Activated gamma-delta T cell treated with anti-CD3 and anti-CD28 coated beads, Interleukin-2, amount 50 U/mL, for 16 hours (primary cell): ENCODE data around the gene TREML2.

ENCODE experiments used
- DNase-seq: peaks from one replicate; pipeline ENCODE4 v3.0.0-alpha.2; 2020; ENCODE audit warnings: low read depth

Gene TREML2

DNA sequence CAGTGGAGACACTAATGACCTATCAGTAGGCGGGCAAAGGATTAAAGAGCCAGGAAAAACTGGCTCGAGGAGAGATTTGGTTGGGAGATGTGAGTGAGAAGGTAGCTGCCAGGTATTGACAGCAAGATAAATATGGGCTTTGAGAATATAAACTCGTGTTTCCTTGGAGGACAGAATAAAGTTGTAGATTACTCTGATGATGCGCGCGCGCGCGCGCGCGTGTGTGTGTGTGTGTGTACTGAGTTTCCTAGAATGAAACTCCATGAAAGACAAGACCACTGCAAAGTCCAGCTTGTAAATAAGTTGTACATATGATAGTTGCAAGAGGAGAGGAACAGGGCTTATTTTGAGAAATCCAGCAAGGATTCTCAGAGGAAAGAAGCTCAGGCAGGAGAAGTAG lies 24.8 kb downstream of the TREML2 start:
- DNase-seq, result no peak

DNA sequence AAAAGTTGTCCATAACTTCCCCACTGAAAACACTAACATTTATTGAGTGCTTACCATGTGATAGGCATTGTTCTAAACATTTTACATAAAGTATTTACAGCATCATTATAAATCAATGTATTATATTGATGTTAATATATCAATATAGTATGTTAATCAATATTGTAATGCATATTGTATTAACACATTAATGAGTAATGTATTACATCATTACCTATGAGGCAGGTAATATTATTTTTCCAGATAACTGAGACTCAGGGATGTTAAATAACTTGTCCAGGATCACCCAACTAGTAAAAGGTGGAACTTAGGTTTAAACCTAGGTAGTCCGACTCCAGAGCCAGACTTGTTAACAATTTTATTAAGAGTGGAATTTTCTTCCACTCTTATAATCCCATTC lies 25.9 kb downstream of the TREML2 start:
- DNase-seq, result no peak

DNA sequence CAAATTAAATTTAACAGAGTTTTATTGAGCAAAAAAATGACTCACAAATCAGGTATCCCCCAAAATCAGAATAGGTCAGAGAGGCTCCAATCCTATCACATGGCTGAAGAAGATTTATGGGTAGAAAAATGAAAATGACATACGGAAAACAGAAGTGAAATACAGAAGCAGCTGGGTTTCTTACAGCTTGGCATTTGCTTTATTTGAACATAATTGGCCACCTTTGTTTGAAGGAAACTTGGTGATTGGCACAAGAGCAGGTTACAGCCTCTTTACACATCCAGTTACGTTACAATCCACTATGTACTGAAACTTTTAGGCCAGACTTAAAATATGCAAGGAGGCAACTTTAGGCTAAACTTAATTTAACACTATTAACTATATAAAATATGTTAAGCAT lies 26.3 kb downstream of the TREML2 start:
- DNase-seq, result no peak

- DNase-seq, result no peak
These were observed 29.0 kb downstream of the TREML2 start for GRCh38 chr6:41171908-41172307.

GRCh38 chr6:41170547-41171160 lies 30.3 kb downstream of the TREML2 start:
- no peak for DNase-seq

DNA sequence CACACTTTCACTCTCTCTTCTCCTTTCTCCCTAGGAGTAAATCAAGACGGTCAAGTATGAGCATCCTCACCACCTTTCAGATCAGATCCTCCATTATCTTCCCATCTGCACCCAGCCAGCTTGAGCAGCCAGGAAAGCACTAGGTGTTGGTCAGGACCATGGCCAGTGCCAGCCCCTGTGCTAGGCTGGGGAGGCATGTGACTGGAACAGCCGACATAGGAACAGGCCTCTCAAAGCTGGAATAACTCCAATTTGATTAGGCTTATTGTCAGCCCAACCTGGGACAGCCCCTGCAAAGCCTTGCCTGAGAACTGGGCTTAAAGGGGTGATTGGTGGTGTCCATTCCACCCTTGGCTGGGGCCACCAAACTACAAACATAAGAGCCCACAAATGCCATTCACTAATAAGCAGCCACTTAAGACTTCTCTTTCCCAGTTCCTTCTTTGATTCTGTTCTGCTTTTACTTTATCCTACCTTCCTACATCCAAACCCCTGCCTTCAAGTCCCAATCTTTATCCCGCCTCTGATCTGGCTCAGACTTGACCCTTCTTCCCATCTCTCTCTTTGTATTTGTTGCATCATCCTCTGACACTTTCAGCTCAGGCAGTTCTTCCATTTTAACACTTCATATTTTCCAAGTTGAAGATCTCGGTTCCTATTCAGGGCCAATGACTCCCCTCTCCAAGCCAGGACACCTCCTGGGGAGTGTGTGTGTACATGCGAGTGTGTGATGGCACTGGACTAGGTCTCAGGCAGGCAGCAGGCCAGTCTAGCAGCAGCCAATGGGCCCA lies 33.6 kb downstream of the TREML2 start:
- DNase-seq, result no peak

DNA sequence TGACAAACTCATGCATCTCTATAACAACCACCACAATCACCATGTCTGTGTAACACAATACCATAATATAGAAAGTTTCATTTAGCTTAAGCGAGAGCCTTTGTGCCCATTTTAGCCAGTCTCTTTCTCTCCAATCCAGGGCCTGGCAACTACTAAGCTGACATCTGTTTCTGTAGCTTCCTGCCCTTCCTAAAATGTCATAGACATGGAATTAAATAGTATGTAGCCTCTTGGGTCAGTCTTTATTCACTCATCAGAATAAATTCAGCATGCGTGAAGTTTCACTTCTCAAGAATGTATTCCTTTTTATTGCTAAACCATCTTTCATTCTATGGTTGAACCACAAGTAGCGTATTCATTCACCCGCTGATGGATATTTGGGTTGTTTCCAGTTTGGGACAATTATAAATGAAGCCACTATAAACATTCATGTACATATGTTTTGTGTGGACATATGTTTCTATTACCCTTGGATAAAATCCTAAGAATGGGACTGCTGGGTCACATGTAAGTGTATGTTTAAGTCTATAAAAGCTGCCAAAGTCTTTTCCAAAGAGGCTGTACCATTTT lies 36.3 kb downstream of the TREML2 start:
- no peak for DNase-seq

DNA sequence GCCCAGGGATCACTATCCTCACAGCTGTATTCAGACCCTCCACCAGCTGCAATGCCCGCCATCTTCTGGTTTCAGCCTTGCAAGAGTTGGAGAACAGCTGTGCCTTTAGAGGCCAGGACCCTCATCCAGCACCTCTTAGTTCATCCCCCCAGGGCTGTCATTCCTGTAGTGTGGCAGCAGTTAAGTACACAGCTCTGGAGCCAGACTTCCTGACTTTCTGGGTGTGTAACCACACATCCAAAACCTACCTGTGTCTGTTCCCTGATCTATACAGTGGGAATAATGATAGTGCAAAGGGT lies 37.6 kb downstream of the TREML2 start:
- DNase-seq, result no peak

DNA sequence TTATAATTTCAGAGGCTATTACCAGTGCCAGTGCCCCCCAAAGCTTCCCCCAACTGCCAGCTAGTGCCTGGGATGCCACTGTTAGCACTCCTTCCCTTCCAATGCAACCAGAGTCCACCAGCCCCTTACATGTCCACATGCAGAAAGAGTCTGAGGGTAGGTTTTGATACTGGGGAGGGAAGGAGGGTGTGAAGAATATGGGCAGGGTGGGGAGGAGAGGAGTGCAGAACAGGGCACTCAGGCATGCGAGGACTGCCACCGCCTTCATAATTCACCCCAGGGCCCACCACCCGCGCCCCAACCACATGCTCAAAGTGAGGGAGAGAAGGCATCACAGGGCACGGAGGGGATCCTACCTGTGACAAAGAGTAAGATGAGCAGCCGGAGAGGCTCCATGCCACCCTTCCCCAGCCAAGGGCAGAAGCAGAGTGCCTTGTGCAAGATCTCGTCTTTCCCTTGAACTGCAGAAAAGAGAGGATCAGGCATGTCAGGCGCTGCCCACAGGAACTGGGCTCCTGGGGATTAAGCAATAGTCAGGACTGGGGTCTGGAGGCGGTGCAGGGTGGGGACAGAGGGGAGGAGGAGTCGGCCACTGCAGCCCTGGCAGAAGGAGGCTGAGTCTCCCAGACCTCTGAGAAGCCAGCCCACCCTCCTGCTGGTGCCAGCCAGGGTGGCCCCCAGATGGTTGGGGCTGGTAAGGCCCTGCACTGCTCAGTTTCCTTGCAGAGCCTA lies 38.1 kb downstream of the TREML2 start, which contains the start of gene TREM2:
TREM2 (minus strand) TSS at position 430 of the 732 bp plus-strand sequence; CDS start at position 396, 34 bp downstream.
- DNase-seq, result no peak

- no peak for DNase-seq
These were observed 38.9 kb downstream of the TREML2 start for GRCh38 chr6:41161851-41162552.

- no peak for DNase-seq
These were observed 39.6 kb downstream of the TREML2 start for GRCh38 chr6:41161380-41161779.

- DNase-seq, result no peak
These were observed 40.0 kb downstream of the TREML2 start for GRCh38 chr6:41160933-41161332.

DNA sequence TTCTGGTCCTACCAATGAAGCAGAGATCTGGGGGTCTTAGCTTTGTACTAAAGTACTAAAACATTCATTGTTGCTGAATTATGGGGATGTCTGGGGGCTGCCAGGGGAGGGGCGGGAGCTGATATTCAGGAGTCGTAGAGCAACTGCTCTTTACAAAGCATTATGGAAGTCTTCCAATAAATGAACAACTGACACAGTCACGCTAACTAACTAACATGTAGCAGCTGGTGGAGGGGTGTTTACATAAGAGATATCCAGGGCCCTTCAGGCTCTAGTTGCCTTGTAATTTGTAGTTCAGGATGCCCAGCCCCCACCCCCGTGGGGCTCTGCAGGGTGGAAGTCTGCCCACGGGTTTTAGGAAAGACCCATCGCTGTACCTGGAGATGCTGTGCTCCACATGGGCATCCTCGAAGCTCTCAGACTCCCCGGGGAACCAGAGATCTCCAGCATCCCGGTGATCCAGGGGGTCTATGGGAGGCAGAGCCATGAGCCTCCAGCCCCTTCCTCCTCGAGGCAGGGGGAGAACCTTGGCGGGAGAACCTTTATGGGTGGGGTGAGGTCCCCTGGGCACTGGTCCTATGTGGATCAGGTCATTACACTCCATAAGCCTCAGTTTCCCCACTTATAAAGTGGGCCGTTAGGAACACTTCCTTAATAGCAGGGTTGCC lies 41.4 kb downstream of the TREML2 start:
- no peak for DNase-seq

DNA sequence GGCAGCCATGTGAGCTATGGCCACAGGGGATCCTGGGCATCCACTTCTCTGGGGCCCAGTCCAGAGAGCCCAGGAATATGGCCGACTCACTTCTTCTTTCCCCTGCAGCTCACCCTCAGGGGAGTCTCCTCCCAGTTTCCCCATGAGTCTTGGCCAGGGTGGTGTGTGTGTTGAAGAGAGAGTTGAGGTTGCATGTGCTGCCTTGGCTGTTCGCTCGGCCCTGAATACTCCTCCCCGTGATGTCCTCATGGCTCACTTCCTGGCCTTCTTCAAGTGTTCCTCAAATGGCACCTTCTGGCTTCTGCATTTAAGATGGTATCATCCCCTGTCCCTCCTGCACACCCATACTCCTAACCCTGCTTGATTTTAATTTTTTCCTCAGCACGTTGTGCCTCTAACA lies 43.6 kb downstream of the TREML2 start:
- DNase-seq, result no peak

GRCh38 chr6:41156771-41157170 lies 44.2 kb downstream of the TREML2 start:
- no peak for DNase-seq

GRCh38 chr6:41156001-41156400 lies 44.9 kb downstream of the TREML2 start:
- DNase-seq, result no peak

DNA sequence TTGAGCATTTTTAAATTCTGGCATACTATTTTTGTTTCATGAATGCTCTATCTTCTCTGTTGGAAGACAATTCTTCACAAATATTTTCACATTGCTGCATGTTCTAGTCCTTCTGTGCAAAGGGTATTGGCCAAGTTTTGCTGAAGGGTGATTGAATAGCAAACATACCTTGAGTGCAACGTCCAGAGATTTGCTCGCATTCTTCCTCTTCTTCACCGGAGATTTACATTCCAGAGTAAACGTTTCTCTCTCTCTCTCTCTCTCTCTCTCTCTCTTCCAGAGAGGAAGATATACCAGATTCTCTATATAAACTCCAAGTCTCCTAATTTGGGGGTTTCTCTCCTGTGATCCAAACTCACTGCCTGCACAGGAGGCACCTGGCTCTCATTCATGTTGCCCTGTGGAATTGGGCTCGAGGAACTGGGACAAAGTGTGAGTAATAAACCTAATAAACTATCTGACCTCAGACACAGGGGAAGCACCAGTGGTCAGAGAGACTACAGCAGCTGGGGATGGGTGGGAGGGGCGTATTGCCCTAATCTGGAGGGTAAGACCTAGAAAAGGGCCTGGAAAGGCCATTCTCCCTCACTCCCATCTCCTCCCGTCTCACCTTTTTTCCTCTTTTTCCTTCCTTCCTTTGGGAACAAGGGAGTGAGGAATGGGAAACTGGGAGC lies 45.7 kb downstream of the TREML2 start:
- no peak for DNase-seq

DNA sequence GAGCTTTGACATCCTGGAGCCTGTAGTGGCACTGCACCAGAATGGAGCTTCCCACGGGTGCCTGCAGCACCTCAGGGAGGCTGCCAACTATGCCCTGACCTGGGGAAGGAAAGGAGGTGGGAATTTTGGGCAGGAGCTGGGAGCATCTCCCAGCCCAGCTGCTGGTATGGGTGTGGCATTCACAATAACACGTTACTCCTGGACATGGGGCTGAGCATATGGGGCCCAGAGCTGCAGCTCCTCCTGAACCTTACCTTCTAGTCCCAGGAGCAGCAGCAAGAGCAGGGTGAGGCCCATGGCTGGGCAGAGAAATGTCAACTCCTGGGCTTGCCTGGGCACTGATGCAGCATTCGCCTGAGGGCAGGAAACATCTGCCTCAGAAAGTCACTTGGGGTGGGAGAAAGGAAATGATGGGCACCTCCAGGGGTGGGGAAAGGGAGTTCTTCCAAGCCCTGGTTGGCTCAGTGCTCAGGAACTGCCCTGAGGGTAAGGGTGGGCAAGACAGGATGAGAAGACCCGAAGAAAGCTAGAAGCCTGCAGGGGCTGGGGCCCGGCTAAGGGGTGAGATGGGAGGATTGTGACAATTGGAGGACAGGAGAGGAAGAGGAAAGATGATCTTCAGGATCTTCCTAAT lies 46.8 kb downstream of the TREML2 start, which contains the start of gene TREML1:
TREML1 (minus strand) TSS at position 356 of the 634 bp plus-strand sequence; CDS start at position 297, 59 bp downstream.
- DNase-seq, result no peak

DNA sequence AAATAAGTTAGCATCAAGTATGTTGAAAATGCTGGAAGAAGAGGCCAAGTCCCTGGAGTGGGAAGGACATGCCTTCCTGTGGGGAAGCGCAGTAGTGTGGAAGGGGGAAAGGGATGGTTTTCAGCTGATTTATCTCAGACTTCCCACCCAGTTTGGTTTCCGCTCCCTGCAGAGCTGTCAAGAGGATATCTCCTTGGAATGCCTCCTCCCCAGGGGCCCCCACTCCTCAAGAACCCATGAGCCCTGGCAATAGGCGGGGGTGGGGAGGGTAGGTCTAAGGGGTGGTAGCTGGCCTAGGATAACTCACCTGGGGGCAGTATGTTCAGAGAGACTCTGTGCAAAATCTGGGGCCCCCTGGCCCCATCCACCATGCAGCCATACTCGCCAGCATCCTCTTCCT lies 47.5 kb downstream of the TREML2 start:
- no peak for DNase-seq

GRCh38 chr6:41150671-41151070 lies 50.3 kb downstream of the TREML2 start:
- no peak for DNase-seq
